Measurements from ENCODE around the gene MAP2K5. TPM values are rescaled to one million over a fixed set of nuclear protein-coding genes. Genes with fewer than 3 reads are reported as not detected.
A peak's percentile ranks its signal among the peaks of the same experiment; 100 is the strongest.

MAP2K5 gene
- total RNA-seq, result 10 to 100 TPM; 13.9 to 15.4 TPM
- long read RNA-seq, transcript MAP2K5-201 (22 exons, 2,347 nt), result major isoform, 7 of 11 reads
- long read RNA-seq, partial matches to known transcripts, result 0 of 11 reads
- long read RNA-seq, other reads (novel, unspliced or antisense), result 2 of 11 reads

- DNase-seq (peak; percentile 93), ATAC-seq (peak; percentile 97)
- intact Hi-C loops (cut with DNase I), result no loop called here
These were observed at the start of gene MAP2K5 for GRCh38 chr15:67542420-67543347. MAP2K5 (plus strand) TSS chr15:67542703; CDS start chr15:67543336, 633 bp downstream.

- intact Hi-C loops (cut with DNase I), result no loop called here
- ATAC-seq, result no peak
- DNase-seq, result no peak
These were observed 46.9 kb upstream of the MAP2K5 start for GRCh38 chr15:67495585-67495984.

DNA sequence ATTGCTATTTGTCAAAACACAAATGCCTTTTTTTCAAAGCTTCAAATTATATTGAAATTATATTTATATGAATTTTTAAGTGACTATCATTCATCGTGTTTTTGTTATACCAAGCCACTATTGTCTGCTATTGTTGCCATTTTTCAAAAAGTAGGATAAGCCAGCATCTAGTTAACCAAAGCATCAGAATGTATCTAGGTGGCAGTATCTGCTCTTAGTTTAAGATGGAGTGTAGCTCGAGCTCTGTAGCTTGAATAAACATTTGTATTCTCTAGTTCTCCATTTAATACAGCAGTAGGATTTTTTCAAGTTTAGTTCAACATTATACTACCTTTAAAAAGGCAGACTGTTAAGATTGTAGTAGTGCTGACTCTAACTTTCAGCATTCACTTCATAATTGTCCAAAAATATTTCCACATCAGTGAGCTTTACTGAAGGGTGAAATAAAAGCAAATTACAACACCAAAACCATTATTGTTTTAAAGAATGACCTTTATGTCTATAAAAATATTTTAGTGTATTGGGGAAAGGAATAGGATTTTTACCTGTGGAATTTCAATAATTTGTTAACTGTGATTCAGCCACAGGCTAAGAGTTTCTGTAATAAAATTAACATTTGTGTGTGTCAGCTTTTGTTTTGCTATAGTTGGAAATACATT lies 41.2 kb upstream of the MAP2K5 start:
- DNase-seq (no peak), ATAC-seq (peak in 1 of 2 donors; percentile 44)
- intact Hi-C loops (cut with DNase I), result loop anchor here in 1 of 2 donors (10.0 kb wide), 1 partner anchor 333 kb away; no protein-coding TSS in a partner anchor

GRCh38 chr15:67501836-67502461 lies 40.6 kb upstream of the MAP2K5 start:
- intact Hi-C loops (cut with DNase I), result loop anchor here in 1 of 2 donors (10.0 kb wide), 1 partner anchor 333 kb away; no protein-coding TSS in a partner anchor
- DNase-seq (no peak), ATAC-seq (no peak)

- intact Hi-C loops (cut with DNase I), result loop anchor here in 1 of 2 donors (10.0 kb wide), 1 partner anchor 331 kb away; no protein-coding TSS in a partner anchor
- ATAC-seq, result no peak
- no peak for DNase-seq
These were observed 38.4 kb upstream of the MAP2K5 start for GRCh38 chr15:67504056-67504455.

- DNase-seq (no peak), ATAC-seq (no peak)
- intact Hi-C loops (cut with DNase I), result loop anchor here in 1 of 2 donors (10.0 kb wide), 1 partner anchor 330 kb away; no protein-coding TSS in a partner anchor
These were observed 37.7 kb upstream of the MAP2K5 start for GRCh38 chr15:67504796-67505195.

GRCh38 chr15:67505675-67506572 lies 36.6 kb upstream of the MAP2K5 start:
- intact Hi-C loops (cut with DNase I), result loop anchor here in 1 of 2 donors (10.0 kb wide), 1 partner anchor 329 kb away; no protein-coding TSS in a partner anchor
- ATAC-seq (no peak), DNase-seq (no peak)

- DNase-seq, result no peak
- ATAC-seq, result no peak
- intact Hi-C loops (cut with DNase I), result loop anchor here in 1 of 2 donors (10.0 kb wide), 1 partner anchor 328 kb away; no protein-coding TSS in a partner anchor
These were observed 35.4 kb upstream of the MAP2K5 start for GRCh38 chr15:67506775-67507747.

DNA sequence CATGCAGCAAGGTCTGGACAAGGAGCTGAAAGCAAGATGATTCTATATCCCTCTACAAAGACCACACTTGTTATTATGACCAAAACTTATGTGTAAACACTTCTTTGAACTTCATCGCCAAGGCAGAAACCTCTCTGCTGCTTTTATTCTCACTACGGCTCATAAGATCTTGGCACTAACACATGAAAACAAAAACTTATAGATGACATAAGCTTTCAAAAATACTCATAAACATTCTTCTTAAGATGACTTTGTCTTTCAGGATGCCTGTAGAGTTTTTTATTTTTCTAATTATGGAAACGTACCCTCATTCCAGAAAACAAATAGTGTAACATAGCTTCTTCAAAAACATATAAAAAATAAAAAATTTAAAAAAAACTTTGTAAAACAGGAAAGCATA lies 34.1 kb upstream of the MAP2K5 start:
- ATAC-seq, result no peak
- no peak for DNase-seq
- intact Hi-C loops (cut with DNase I), result loop anchor here in 1 of 2 donors (10.0 kb wide), 1 partner anchor 326 kb away; no protein-coding TSS in a partner anchor

GRCh38 chr15:67509918-67510317 lies 32.6 kb upstream of the MAP2K5 start:
- intact Hi-C loops (cut with DNase I), result loop anchor here in 1 of 2 donors (10.0 kb wide), 1 partner anchor 325 kb away; no protein-coding TSS in a partner anchor
- no peak for DNase-seq
- no peak for ATAC-seq

DNA sequence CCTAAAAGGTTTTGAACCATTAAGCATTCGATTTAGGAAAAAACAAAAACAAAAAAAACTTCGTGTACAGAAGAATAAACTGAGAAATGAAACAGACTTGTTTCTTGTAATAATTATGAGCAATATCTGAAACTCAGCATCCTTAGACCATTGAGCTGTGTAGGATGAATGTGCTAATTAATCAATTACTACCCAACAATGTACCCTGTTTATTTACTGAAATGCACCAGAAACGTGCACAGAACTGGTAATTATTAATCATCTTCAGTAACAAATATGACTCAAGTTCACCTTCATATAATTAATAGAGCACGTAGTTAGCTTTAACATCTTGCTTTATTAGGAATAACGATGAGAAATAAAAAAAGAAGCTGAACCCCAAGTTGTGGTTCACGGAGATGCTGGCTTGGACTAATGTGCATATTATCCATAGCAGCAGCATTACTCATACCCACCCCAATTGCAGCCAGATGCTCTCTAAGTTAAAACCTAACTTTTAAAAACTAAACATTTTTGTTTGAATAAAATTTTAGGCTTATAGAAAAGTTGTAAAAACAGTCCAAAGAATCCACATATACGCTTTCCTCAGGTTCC lies 31.8 kb upstream of the MAP2K5 start:
- intact Hi-C loops (cut with DNase I), result no loop called here
- DNase-seq (no peak), ATAC-seq (no peak)

DNA sequence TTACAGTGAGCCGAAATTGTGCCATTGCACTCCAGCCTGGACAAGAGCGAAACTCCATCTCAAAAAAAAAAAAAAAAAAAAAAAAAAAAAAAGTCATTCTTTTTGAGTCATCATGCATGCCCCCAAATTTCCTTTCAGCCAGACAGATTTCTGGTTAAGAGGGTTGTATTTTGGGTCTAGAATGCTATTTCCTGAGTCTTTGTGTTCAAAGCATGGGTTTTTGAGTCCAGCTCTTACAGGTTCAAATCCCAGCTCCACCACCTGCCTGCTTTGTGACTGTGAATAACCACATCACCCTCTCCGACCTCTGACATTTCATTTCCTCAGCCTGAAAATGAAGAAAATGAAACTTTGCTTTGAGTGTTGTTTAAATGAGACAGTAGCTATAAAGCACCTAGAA lies 30.9 kb upstream of the MAP2K5 start:
- no peak for DNase-seq
- ATAC-seq, result no peak
- intact Hi-C loops (cut with DNase I), result no loop called here

GRCh38 chr15:67512140-67512539 lies 30.4 kb upstream of the MAP2K5 start:
- intact Hi-C loops (cut with DNase I), result no loop called here
- ATAC-seq, result no peak
- no peak for DNase-seq

- ATAC-seq (peak in 1 of 2 donors; percentile 53), DNase-seq (no peak)
- intact Hi-C loops (cut with DNase I), result no loop called here
These were observed 29.4 kb upstream of the MAP2K5 start for GRCh38 chr15:67512933-67513714.

- no peak for DNase-seq
- no peak for ATAC-seq
- intact Hi-C loops (cut with DNase I), result no loop called here
These were observed 27.4 kb upstream of the MAP2K5 start for GRCh38 chr15:67515090-67515489.

DNA sequence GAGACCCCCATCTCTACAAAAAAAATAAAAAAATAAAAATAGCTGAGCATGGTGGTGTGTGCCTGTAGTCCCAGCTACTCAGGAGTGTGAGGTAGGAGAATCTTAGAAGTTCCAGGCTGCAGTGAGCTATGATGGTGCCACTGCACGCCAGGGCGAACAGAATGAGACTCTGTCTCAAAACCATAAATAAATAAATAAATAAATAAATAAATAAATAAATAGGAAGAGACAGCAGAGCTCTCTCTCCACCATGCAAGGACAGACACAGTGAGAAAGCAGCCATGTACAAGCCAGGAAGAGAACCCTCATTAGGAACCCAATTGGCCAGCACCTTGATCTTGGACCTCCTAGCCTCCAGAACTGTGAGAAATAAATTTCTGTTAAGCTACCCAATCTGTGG lies 26.9 kb upstream of the MAP2K5 start:
- DNase-seq (no peak), ATAC-seq (no peak)
- intact Hi-C loops (cut with DNase I), result no loop called here

Measured in left cardiac atrium (tissue), 4 donors.